Measurements from ENCODE around the gene APELA.

Gene APELA

GRCh38 chr4:164876700-164877324 lies at the start of gene APELA:
Gene APELA (plus strand): TSS chr4:164877178. CDS start chr4:164877332, 154 bp downstream.
- no peak for DNase-seq (ENCODE audit: low read depth)
- no peak for TF ChIP-seq CTCF (IDR thresholded peaks at IDR 0.05; ENCODE audit: control insufficient read depth, insufficient read depth, low read depth, low read length, missing control alignments)
- H3K4me3 ChIP-seq (ENCODE audit: control insufficient read depth, low read depth, low read length): no peak within 1 kb of the TSS

- DNase-seq (ENCODE audit: low read depth): no peak
- no peak for TF ChIP-seq CTCF (IDR thresholded peaks at IDR 0.05; ENCODE audit: control insufficient read depth, insufficient read depth, low read depth, low read length, missing control alignments)
- H3K4me3 ChIP-seq (ENCODE audit: control insufficient read depth, low read depth, low read length): no peak overlapping the region
These were observed 48.0 kb upstream of the APELA start for GRCh38 chr4:164828955-164829354.

GRCh38 chr4:164846566-164846965 lies 30.4 kb upstream of the APELA start:
- TF ChIP-seq CTCF (IDR thresholded peaks at IDR 0.05; ENCODE audit: control insufficient read depth, insufficient read depth, low read depth, low read length, missing control alignments): no peak
- H3K4me3 ChIP-seq (ENCODE audit: control insufficient read depth, low read depth, low read length): no peak overlapping the region
- DNase-seq (ENCODE audit: low read depth): no peak

- DNase-seq (ENCODE audit: low read depth): no peak
- TF ChIP-seq CTCF (IDR thresholded peaks at IDR 0.05; ENCODE audit: control insufficient read depth, insufficient read depth, low read depth, low read length, missing control alignments): no peak
- H3K4me3 ChIP-seq (ENCODE audit: control insufficient read depth, low read depth, low read length): no peak overlapping the region
These were observed 30.0 kb upstream of the APELA start for GRCh38 chr4:164847016-164847415.

- no peak for DNase-seq (ENCODE audit: low read depth)
- no peak overlapping the region for H3K4me3 ChIP-seq (ENCODE audit: control insufficient read depth, low read depth, low read length)
- TF ChIP-seq CTCF (IDR thresholded peaks at IDR 0.05; ENCODE audit: control insufficient read depth, insufficient read depth, low read depth, low read length, missing control alignments): no peak
These were observed 28.9 kb upstream of the APELA start for GRCh38 chr4:164847967-164848649.

GRCh38 chr4:164856396-164856795 lies 20.6 kb upstream of the APELA start:
- H3K4me3 ChIP-seq (ENCODE audit: control insufficient read depth, low read depth, low read length): no peak overlapping the region
- TF ChIP-seq CTCF (IDR thresholded peaks at IDR 0.05; ENCODE audit: control insufficient read depth, insufficient read depth, low read depth, low read length, missing control alignments): no peak
- DNase-seq (ENCODE audit: low read depth): no peak
